Loucy (cell line): Measurements from ENCODE around the gene HGD.

ENCODE experiments used
- H2AFZ ChIP-seq: fragments of 200-600 bp; sonication (generic); 2 replicates; pipeline ENCODE4 v1.6.0; 2016; ENCODE audit warnings: antibody characterized with exemption, mild to moderate bottlenecking, low read length, moderate library complexity
- H3F3A ChIP-seq: fragments of 200-600 bp; 2 replicates; pipeline ENCODE4 v1.6.0; 2016; ENCODE audit warnings: antibody characterized with exemption, low read depth, mild to moderate bottlenecking
- H3K27me3 ChIP-seq: fragments of 200-600 bp; sonication (generic); 2 replicates; pipeline ENCODE4 v1.6.1; 2014; ENCODE audit warnings: low read length, mild to moderate bottlenecking; ENCODE audit not compliant: insufficient read depth, poor library complexity, severe bottlenecking
- H3K36me3 ChIP-seq: fragments of 200-600 bp; sonication (generic); 2 replicates; pipeline ENCODE4 v1.6.1; 2016; ENCODE audit warnings: low read length; ENCODE audit not compliant: insufficient read depth
- H3K4me1 ChIP-seq: fragments of 200-600 bp; sonication (generic); 2 replicates; pipeline ENCODE4 v1.5.1; 2014; ENCODE audit warnings: low read length, mild to moderate bottlenecking; ENCODE audit not compliant: insufficient read depth, poor library complexity, severe bottlenecking
- H3K4me2 ChIP-seq: fragments of 200-600 bp; sonication (generic); 2 replicates; pipeline ENCODE4 v1.6.0; 2014; ENCODE audit warnings: antibody characterized with exemption, low read length, low read depth, mild to moderate bottlenecking; ENCODE audit not compliant: poor library complexity, severe bottlenecking
- H3K4me3 ChIP-seq: fragments of 200-600 bp; sonication (generic); 2 replicates; pipeline ENCODE4 v1.5.1; 2014; ENCODE audit warnings: low read length, mild to moderate bottlenecking, mixed read lengths; ENCODE audit not compliant: poor library complexity, severe bottlenecking
- H3K79me2 ChIP-seq: fragments of 200-600 bp; sonication (generic); 2 replicates; pipeline ENCODE4 v1.6.1; 2014; ENCODE audit warnings: low read length; ENCODE audit not compliant: insufficient read depth
- H3K9ac ChIP-seq: fragments of 200-600 bp; sonication (generic); 2 replicates; pipeline ENCODE4 v1.6.0; 2014; ENCODE audit warnings: mild to moderate bottlenecking, low read depth, low read length, moderate library complexity; ENCODE audit not compliant: poor library complexity, severe bottlenecking
- H3K9me2 ChIP-seq: fragments of 200-600 bp; sonication (generic); replicated peaks from 2 replicates; pipeline ENCODE4 v1.6.1; 2016; ENCODE audit warnings: low read depth, low read length, mixed read lengths
- H3K9me3 ChIP-seq: fragments of 200-600 bp; sonication (generic); 2 replicates; pipeline ENCODE4 v1.6.1; 2014; ENCODE audit warnings: mild to moderate bottlenecking, antibody characterized with exemption, low read length, low read depth; ENCODE audit not compliant: insufficient read depth
- H4K20me1 ChIP-seq: fragments of 200-600 bp; sonication (generic); 2 replicates; pipeline ENCODE4 v1.6.0; 2014; ENCODE audit warnings: antibody characterized with exemption, low read length, mild to moderate bottlenecking; ENCODE audit not compliant: insufficient read depth, poor library complexity, severe bottlenecking
- CTCF ChIP-seq: fragments of 200-600 bp; sonication (generic); conservative IDR thresholded peaks from 2 replicates; pipeline ENCODE4 v1.5.1; 2014; ENCODE audit warnings: mild to moderate bottlenecking, antibody characterized with exemption, low read length
- EZH2phosphoT487 ChIP-seq: fragments of 200-600 bp; IDR thresholded peaks from 2 replicates; pipeline ENCODE4 v1.6.1; 2018; ENCODE audit warnings: antibody characterized with exemption, mild to moderate bottlenecking, moderate library complexity, borderline replicate concordance

The HGD gene

GRCh38 chr3:120683213-120683612 lies 1.2 kb upstream of the HGD start:
- Histone ChIP-seq H3K4me1 (peaks cover 34% of the 10 kb centered on the region), H3K4me2 (no peak overlapping the region), H3K9ac (no peak overlapping the region), H3K36me3 (no peaks in the 10 kb centered on the region), H3K27me3 (no peaks in the 10 kb centered on the region), H3F3A (no peaks in the 10 kb centered on the region), H3K4me3 (no peak overlapping the region), H3K79me2 (no peaks in the 10 kb centered on the region), H4K20me1 (no peaks in the 10 kb centered on the region), H3K9me2 (no peaks in the 10 kb centered on the region), H3K9me3 (no peaks in the 10 kb centered on the region), H2AFZ (no peak overlapping the region)
- TF ChIP-seq CTCF (no peak), EZH2phosphoT487 (no peak)

- TF ChIP-seq CTCF = no peak
- no peak for TF ChIP-seq EZH2phosphoT487
- H3K4me1 ChIP-seq = peaks cover 35% of the 10 kb centered on the region
- H3K27me3 ChIP-seq = no peaks in the 10 kb centered on the region
- H2AFZ ChIP-seq = no peak overlapping the region
- no peaks in the 10 kb centered on the region for H3K9me2 ChIP-seq
- H3K9me3 ChIP-seq = no peaks in the 10 kb centered on the region
- H3K9ac ChIP-seq = no peak overlapping the region
- H3K4me2 ChIP-seq = no peak overlapping the region
- H3K36me3 ChIP-seq = no peaks in the 10 kb centered on the region
- H4K20me1 ChIP-seq = no peaks in the 10 kb centered on the region
- no peak overlapping the region for H3K4me3 ChIP-seq
- H3F3A ChIP-seq = no peaks in the 10 kb centered on the region
- no peaks in the 10 kb centered on the region for H3K79me2 ChIP-seq
Measured at GRCh38 chr3:120681506-120682038, 467 bp downstream of the HGD start.

- H3K79me2 ChIP-seq = no peaks in the 10 kb centered on the region
- no peaks in the 10 kb centered on the region for H4K20me1 ChIP-seq
- H3K9ac ChIP-seq = no peak overlapping the region
- no peak overlapping the region for H3K4me2 ChIP-seq
- no peak overlapping the region for H2AFZ ChIP-seq
- no peaks in the 10 kb centered on the region for H3K27me3 ChIP-seq
- no peaks in the 10 kb centered on the region for H3F3A ChIP-seq
- no peak overlapping the region for H3K4me3 ChIP-seq
- H3K9me2 ChIP-seq = no peaks in the 10 kb centered on the region
- no peaks in the 10 kb centered on the region for H3K9me3 ChIP-seq
- H3K36me3 ChIP-seq = no peaks in the 10 kb centered on the region
- peaks cover 35% of the 10 kb centered on the region for H3K4me1 ChIP-seq
- TF ChIP-seq CTCF (no peak), EZH2phosphoT487 (no peak)
Measured at GRCh38 chr3:120681018-120681417, 1.0 kb downstream of the HGD start.
